ENCODE measurements around the gene TSSC4. TPM values are rescaled to one million over a fixed set of nuclear protein-coding genes. Genes with fewer than 3 reads are reported as not detected.

TSSC4 gene
- total RNA-seq, 1 donor, result 31.5 TPM

DNA sequence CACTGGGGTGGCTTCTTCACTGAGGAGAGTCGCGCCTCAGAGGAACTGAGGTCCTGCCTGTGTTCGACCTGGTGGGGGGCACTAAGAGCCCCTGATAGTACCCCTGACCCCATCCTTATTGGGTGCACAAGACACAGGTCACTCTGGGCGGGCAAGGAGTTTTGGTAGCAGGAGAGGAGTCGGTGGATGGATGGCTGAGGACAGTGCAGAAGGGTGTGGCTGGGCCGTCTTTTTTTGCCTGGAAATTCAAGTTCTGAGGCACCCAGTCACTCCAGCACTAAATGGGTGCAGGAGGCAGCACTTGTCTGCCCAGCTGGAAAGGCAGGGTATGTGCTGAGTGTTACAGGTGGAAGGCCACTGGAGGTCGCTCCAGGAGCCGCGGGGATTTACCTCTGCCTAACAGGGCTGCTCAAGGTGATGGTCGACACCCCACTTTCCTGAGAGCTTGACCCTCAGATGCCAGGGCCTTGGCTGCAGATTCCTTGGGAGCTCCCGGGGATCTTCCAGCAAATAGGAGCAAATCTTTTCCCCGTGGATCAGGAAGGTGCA is 960 bp downstream of the TSSC4 start:
- TF ChIP-seq CTCF (IDR thresholded peaks at IDR 0.05; ENCODE audit: insufficient read depth, low read length), result no peak
- DNase-seq (ENCODE audit: low read depth), result no peak
- peak overlapping the region; percentile 94 for H3K4me3 ChIP-seq (ENCODE audit: low read depth, low read length)

DNA sequence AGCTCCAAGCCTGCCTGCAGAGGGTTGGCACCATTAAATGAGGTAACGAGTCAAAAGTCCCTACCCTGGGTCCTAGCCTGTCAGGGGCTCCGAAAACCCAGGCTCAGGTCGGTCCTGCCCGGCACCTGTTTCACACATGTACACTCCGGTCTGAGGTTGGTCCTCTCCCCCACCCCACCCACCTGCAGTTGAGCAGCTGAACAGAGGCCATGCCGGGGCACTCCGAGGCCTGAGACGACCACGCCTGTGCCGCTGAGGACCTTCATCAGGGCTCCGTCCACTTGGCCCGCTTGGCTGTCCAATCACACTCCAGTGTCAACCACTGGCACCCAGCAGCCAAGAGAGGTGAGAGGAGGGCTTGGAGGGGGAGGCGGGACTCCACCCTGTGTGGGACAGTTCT is 1.6 kb downstream of the TSSC4 start:
- peak overlapping the region; percentile 94 for H3K4me3 ChIP-seq (ENCODE audit: low read depth, low read length)
- no peak for DNase-seq (ENCODE audit: low read depth)
- no peak for TF ChIP-seq CTCF (IDR thresholded peaks at IDR 0.05; ENCODE audit: insufficient read depth, low read length)

- no peak overlapping the region for H3K4me3 ChIP-seq (ENCODE audit: low read depth, low read length)
- TF ChIP-seq CTCF (IDR thresholded peaks at IDR 0.05; ENCODE audit: insufficient read depth, low read length), result no peak
These were observed 2.5 kb downstream of the TSSC4 start for GRCh38 chr11:2402890-2403645.

GRCh38 chr11:2404735-2405196 is 4.2 kb downstream of the TSSC4 start:
- TF ChIP-seq CTCF (IDR thresholded peaks at IDR 0.05; ENCODE audit: insufficient read depth, low read length), result no peak
- DNase-seq (ENCODE audit: low read depth), result no peak
- no peak overlapping the region for H3K4me3 ChIP-seq (ENCODE audit: low read depth, low read length)

More at GRCh38 chr11:2402890-2403645, 2.5 kb downstream of the TSSC4 start:
- no peak for DNase-seq (ENCODE audit: low read depth)

GRCh38 chr11:2406451-2406850 is 5.9 kb downstream of the TSSC4 start:
- no peak for TF ChIP-seq CTCF (IDR thresholded peaks at IDR 0.05; ENCODE audit: insufficient read depth, low read length)
- no peak overlapping the region for H3K4me3 ChIP-seq (ENCODE audit: low read depth, low read length)
- no peak for DNase-seq (ENCODE audit: low read depth)

- no peak for TF ChIP-seq CTCF (IDR thresholded peaks at IDR 0.05; ENCODE audit: insufficient read depth, low read length)
- H3K4me3 ChIP-seq (ENCODE audit: low read depth, low read length), result no peak overlapping the region
- DNase-seq (ENCODE audit: low read depth), result no peak
These were observed 6.4 kb downstream of the TSSC4 start for GRCh38 chr11:2406878-2407410.
